HG03045 (cell line): ENCODE data around the gene GIGYF2.
"Not testable (repeated sequence)": the region's sequence is repeated elsewhere in the genome, so short reads cannot be mapped to it uniquely, and the experiment has no call there.

ENCODE experiments used
- ATAC-seq: cut with Tn5 transposase; IDR thresholded peaks from one replicate; pipeline ENCODE4 v1.9.1; 2021; ENCODE audit warnings: mild to moderate bottlenecking, moderate library complexity; ENCODE audit not compliant: unreplicated experiment

GIGYF2 gene

GRCh38 chr2:232810444-232810843 lies 113.3 kb downstream of the GIGYF2 start:
- no peak for ATAC-seq

- no peak for ATAC-seq
These were observed 118.4 kb downstream of the GIGYF2 start for GRCh38 chr2:232815569-232815968.

- no peak for ATAC-seq
These were observed 119.5 kb downstream of the GIGYF2 start for GRCh38 chr2:232816657-232817056.

- ATAC-seq: no peak
These were observed 120.6 kb downstream of the GIGYF2 start for GRCh38 chr2:232817756-232818155.

GRCh38 chr2:232829988-232830387 lies 132.9 kb downstream of the GIGYF2 start:
- ATAC-seq: no peak

- no peak for ATAC-seq
These were observed 134.4 kb downstream of the GIGYF2 start for GRCh38 chr2:232831496-232831895.

- no peak for ATAC-seq
These were observed 136.7 kb downstream of the GIGYF2 start for GRCh38 chr2:232833830-232834229.

- ATAC-seq: no peak
These were observed 138.6 kb downstream of the GIGYF2 start for GRCh38 chr2:232835687-232836208.

- ATAC-seq: no peak
These were observed 139.8 kb downstream of the GIGYF2 start for GRCh38 chr2:232836934-232837333.

- ATAC-seq: no peak
These were observed 141.3 kb downstream of the GIGYF2 start for GRCh38 chr2:232838406-232838874.

- no peak for ATAC-seq
These were observed 142.4 kb downstream of the GIGYF2 start for GRCh38 chr2:232839411-232840079.

GRCh38 chr2:232842689-232843088 lies 145.6 kb downstream of the GIGYF2 start:
- ATAC-seq: no peak

GRCh38 chr2:232843834-232844233 lies 146.7 kb downstream of the GIGYF2 start:
- ATAC-seq: no peak

GRCh38 chr2:232846055-232846454 lies 148.9 kb downstream of the GIGYF2 start:
- ATAC-seq: no peak

GRCh38 chr2:232850039-232850438 lies 152.9 kb downstream of the GIGYF2 start:
- ATAC-seq: no peak

- ATAC-seq: not testable (repeated sequence)
These were observed 154.9 kb downstream of the GIGYF2 start for GRCh38 chr2:232852081-232852480.

- ATAC-seq: no peak
These were observed 155.5 kb downstream of the GIGYF2 start for GRCh38 chr2:232852676-232853075.

GRCh38 chr2:232854082-232854481 lies 157.0 kb downstream of the GIGYF2 start:
- no peak for ATAC-seq

- ATAC-seq: no peak
These were observed 160.0 kb downstream of the GIGYF2 start for GRCh38 chr2:232857158-232857563.

GRCh38 chr2:232859385-232859916 lies 162.3 kb downstream of the GIGYF2 start:
- ATAC-seq: no peak

- ATAC-seq: no peak
These were observed 163.6 kb downstream of the GIGYF2 start for GRCh38 chr2:232860593-232861241.

- no peak for ATAC-seq
These were observed 164.2 kb downstream of the GIGYF2 start for GRCh38 chr2:232861353-232861752.
